Natural killer cell (primary cell): Measurements from ENCODE around the gene SYNGR3. TPM values are rescaled to one million over a fixed set of nuclear protein-coding genes. Genes with fewer than 3 reads are reported as not detected.
"Not testable (repeated sequence)": the region's sequence is repeated elsewhere in the genome, so short reads cannot be mapped to it uniquely, and the experiment has no call there.

Experiments
- ATAC-seq, 3 donors: fragments of 150-1000 bp in 2 of 3; fragments of 200-7000 bp in 1 of 3; cut with Tn5 transposase; 1 replicate in 1 of 3; 2 replicates in 2 of 3; pipeline ENCODE4 v1.10.0; 2021; ENCODE audit warnings: mild to moderate bottlenecking in 2 of 3, moderate library complexity in 2 of 3
- DNase-seq, 2 donors: peaks; one replicate each; pipeline versions ENCODE4 v3.0.0 to v3.0.0-alpha.2; 2013 to 2021; ENCODE audit warnings: mixed read lengths in 1 of 2
- H3K27ac ChIP-seq: one replicate; pipeline ENCODE4 v1.5.1; 2013; ENCODE audit warnings: mild to moderate bottlenecking, low read length
- H3K27me3 ChIP-seq: one replicate; pipeline ENCODE4 v1.6.1; 2013; ENCODE audit warnings: low read length; ENCODE audit not compliant: control insufficient read depth, insufficient read depth
- H3K36me3 ChIP-seq: one replicate; pipeline ENCODE4 v1.6.1; 2013; ENCODE audit warnings: low read length; ENCODE audit not compliant: control insufficient read depth, insufficient read depth
- H3K4me1 ChIP-seq: one replicate; pipeline ENCODE4 v1.6.1; 2013; ENCODE audit warnings: low read length; ENCODE audit not compliant: control insufficient read depth, insufficient read depth
- H3K4me3 ChIP-seq: one replicate; pipeline ENCODE4 v1.5.1; 2013; ENCODE audit warnings: low read length
- H3K9me3 ChIP-seq: one replicate; pipeline ENCODE4 v1.6.1; 2013; ENCODE audit warnings: low read length; ENCODE audit not compliant: control insufficient read depth, insufficient read depth
- H3K27ac Mint-ChIP-seq, 2 donors: one replicate each; pipeline ENCODE4 v1.8.0; 2022; ENCODE audit warnings: mild to moderate bottlenecking in 2 of 2, mixed read lengths in 2 of 2, moderate library complexity in 1 of 2
- H3K27me3 Mint-ChIP-seq, 2 donors: one replicate each; pipeline ENCODE4 v1.8.0; 2022; ENCODE audit warnings: low read depth in 2 of 2, mixed read lengths in 2 of 2
- H3K36me3 Mint-ChIP-seq: one replicate; pipeline ENCODE4 v1.8.0; 2022; ENCODE audit warnings: mixed read lengths
- H3K4me1 Mint-ChIP-seq, 2 donors: one replicate each; pipeline ENCODE4 v1.8.0; 2022; ENCODE audit warnings: mixed read lengths in 2 of 2
- H3K4me3 Mint-ChIP-seq: one replicate; pipeline ENCODE4 v1.8.0; 2022; ENCODE audit warnings: mild to moderate bottlenecking, moderate library complexity, mixed read lengths
- H3K9me3 Mint-ChIP-seq, 2 donors: one replicate each; pipeline ENCODE4 v1.8.0; 2022; ENCODE audit warnings: mixed read lengths in 2 of 2
- WGBS: methylation state at CpG from one replicate; pipeline ENCODE4 v1.1.7; 2013; ENCODE audit warnings: missing lambda C conversion rate; ENCODE audit not compliant: insufficient coverage; 5-methylcytosine and 5-hydroxymethylcytosine counted together
- intact Hi-C: fragments of 100-400 bp; cut with micrococcal nuclease; formaldehyde crosslinking; loops from one replicate; pipeline ENCODE4 v1.14.2; 2022
- total RNA-seq, 4 donors: library from RNA; stranded (reverse); fragments of 120-200 nt in 1 of 4; gene quantifications; one replicate each; pipeline versions ENCODE4 v1.2.3 to v1.2.4, GENCODE V29; 2013 to 2022
- TF ChIP-seq, protein P1 (sequence below): fragments of 200-600 bp; IDR thresholded peaks from one replicate; pipeline ENCODE4 v1.8.0; 2022; ENCODE audit warnings: antibody characterized with exemption

Gene SYNGR3
- total RNA-seq, 3 donors from 2014 or later (not counting 1 experiment from before 2014, with no cell fraction given) = 10.3 to 19.3 (median 19.1) TPM

DNA sequence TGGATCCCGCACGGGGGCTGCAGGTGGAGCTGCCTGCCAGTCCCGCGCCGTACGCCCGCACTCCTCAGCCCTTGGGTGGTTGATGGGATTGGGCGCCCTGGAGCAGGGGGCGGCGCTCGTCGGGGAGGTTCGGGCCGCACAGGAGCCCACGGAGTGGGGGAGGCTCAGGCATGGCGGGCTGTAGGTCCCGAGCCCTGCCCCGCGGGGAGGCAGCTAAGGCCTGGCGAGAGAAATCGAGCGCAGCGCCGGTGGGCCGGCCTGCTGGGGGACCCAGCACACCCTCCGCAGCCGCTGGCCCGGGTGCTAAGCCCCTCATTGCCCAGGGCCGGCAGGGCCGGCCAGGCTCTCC, 31.7 kb upstream of the SYNGR3 start:
- ATAC-seq, H3K36me3 Mint-ChIP-seq, H3K27me3 ChIP-seq, H3K4me3 ChIP-seq, H3K9me3 ChIP-seq, H3K4me3 Mint-ChIP-seq, H3K9me3 Mint-ChIP-seq, H3K27ac ChIP-seq, H3K27me3 Mint-ChIP-seq, H3K27ac Mint-ChIP-seq, intact Hi-C loops, DNase-seq: not testable (repeated sequence)
- peaks cover 16% of the 10 kb centered on the region for H3K36me3 ChIP-seq
- 81% methylated on average over 30 of the region's 30 CpGs for WGBS
- peaks cover 17 to 19% of the 10 kb centered on the region in 2 donors for H3K4me1 Mint-ChIP-seq
- H3K4me1 ChIP-seq = peaks cover 38% of the 10 kb centered on the region

DNA sequence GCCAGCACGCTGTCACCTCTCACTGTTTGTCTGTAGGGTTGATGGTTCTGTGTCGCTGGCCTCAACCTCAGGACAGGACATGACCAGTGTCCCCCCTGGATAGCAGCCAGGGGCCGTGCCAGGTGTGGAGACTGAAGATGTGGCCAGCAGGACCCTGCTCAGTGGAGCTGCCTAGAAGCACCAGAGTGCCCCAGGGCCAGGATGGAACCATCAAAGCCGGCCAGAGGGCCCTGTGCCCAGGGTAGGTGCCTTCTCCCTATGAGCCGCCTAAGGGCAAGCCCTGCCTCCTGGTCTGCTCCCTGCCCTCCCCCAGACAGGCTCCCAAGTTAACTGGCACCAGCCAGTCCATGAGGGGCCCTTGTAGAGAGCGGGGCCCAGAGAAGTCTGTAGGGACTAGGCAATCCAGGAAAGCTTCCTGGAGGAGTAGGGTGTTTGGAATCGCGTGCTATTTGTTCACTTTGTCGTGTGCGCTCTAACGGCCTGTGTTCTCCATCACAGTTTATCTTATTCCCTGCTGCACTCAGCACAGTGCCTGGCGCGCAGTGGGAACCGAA, 31.0 kb upstream of the SYNGR3 start:
- WGBS = 44% methylated on average over 14 of the region's 14 CpGs
- Histone ChIP-seq H3K27me3 (no peaks in the 10 kb centered on the region), H3K4me1 (peaks cover 45% of the 10 kb centered on the region), H3K4me3 (peak overlapping the region; percentile 7), H3K9me3 (no peaks in the 10 kb centered on the region), H3K27ac (no peak overlapping the region), H3K36me3 (peaks cover 20% of the 10 kb centered on the region)
- peak overlapping the region; percentile 91 for H3K4me3 Mint-ChIP-seq
- ATAC-seq = no peak
- H3K9me3 Mint-ChIP-seq = no peaks in the 10 kb centered on the region
- H3K36me3 Mint-ChIP-seq = no peaks in the 10 kb centered on the region
- H3K4me1 Mint-ChIP-seq = peaks cover 23 to 24% of the 10 kb centered on the region in 2 donors
- H3K27me3 Mint-ChIP-seq = no peaks in the 10 kb centered on the region
- no peak for DNase-seq
- H3K27ac Mint-ChIP-seq = peak overlapping the region; percentile 56 to 85
- TF ChIP-seq, protein P1, sequence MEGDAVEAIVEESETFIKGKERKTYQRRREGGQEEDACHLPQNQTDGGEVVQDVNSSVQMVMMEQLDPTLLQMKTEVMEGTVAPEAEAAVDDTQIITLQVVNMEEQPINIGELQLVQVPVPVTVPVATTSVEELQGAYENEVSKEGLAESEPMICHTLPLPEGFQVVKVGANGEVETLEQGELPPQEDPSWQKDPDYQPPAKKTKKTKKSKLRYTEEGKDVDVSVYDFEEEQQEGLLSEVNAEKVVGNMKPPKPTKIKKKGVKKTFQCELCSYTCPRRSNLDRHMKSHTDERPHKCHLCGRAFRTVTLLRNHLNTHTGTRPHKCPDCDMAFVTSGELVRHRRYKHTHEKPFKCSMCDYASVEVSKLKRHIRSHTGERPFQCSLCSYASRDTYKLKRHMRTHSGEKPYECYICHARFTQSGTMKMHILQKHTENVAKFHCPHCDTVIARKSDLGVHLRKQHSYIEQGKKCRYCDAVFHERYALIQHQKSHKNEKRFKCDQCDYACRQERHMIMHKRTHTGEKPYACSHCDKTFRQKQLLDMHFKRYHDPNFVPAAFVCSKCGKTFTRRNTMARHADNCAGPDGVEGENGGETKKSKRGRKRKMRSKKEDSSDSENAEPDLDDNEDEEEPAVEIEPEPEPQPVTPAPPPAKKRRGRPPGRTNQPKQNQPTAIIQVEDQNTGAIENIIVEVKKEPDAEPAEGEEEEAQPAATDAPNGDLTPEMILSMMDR = no peak
- intact Hi-C loops = no loop called here

DNA sequence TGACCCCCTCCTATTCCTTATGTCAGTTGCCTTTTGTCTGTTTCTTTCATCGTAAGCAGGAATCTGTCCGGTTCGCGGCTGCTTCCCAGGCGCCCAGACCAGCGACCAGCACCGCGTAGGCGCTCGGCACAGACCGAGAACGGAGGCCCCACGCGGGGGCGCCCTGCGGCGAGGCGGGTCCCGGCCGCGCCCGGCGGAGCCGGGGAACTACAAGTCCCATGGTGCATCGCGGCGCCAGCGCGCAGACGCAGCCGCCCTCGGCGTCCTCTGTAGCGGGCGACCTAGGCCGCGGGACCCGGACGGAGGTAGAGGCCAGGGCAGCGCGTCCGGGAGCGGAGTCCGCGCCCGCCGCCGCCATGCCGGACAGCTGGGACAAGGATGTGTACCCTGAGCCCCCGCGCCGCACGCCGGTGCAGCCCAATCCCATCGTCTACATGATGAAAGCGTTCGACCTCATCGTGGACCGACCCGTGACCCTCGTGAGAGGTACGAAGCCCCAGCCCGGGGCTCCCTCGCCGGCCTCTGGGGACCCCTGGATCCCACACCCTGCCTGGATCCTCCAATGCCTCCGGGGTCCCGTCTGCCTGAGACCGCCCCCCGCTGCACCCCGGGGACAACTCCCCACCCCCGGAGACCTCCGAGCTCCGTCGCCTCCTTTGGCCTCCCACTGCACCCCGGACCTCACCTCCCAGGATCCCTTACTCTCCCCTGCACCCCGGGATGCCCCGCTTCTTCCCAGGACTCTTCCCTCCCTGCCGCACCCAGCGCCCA, 30.3 kb upstream of the SYNGR3 start, which contains the start of gene NDUFB10:
Gene NDUFB10, plus strand, starts transcription at position 270 of the 771 bp plus-strand sequence. Its CDS starts 87 bp downstream, at position 357.
- Histone ChIP-seq H3K4me1 (peaks cover 49% of the 10 kb centered on the region), H3K4me3 (peak within 1 kb of the TSS; percentile 78), H3K9me3 (no peaks in the 10 kb centered on the region), H3K27ac (peak within 1 kb of the TSS; percentile 65), H3K27me3 (no peaks in the 10 kb centered on the region), H3K36me3 (peaks cover 20% of the 10 kb centered on the region)
- peak within 1 kb of the TSS; percentile 56 to 85 for H3K27ac Mint-ChIP-seq
- H3K4me3 Mint-ChIP-seq = peak within 1 kb of the TSS; percentile 91
- intact Hi-C loops = no loop called here
- peak; percentile 83 to 96 for DNase-seq
- peak; percentile 89 to 94 (median 90) for ATAC-seq
- no peaks in the 10 kb centered on the region for H3K9me3 Mint-ChIP-seq
- TF ChIP-seq, protein P1 = peak; percentile 30
- WGBS = under 1% methylated on average over 79 of the region's 79 CpGs
- peaks cover 29 to 31% of the 10 kb centered on the region in 2 donors for H3K4me1 Mint-ChIP-seq
- no peaks in the 10 kb centered on the region for H3K27me3 Mint-ChIP-seq
- no peaks in the 10 kb centered on the region for H3K36me3 Mint-ChIP-seq
